Endothelial cell of umbilical vein (primary cell): Measurements from ENCODE around the gene PRR16.

ENCODE experiments used
- MYC ChIP-seq: IDR thresholded peaks from one replicate; pipeline ENCODE4 v1.6.1; 2011; ENCODE audit warnings: mild to moderate bottlenecking, low read depth, low read length
- POLR2AphosphoS5 ChIP-seq: IDR thresholded peaks from 2 replicates; pipeline ENCODE4 v1.6.1; 2012; ENCODE audit warnings: low read depth, mild to moderate bottlenecking, control low read depth, low read length, moderate library complexity; ENCODE audit not compliant: insufficient read depth
- TF ChIP-seq, protein P1 (sequence below), 2 donors: IDR thresholded peaks; 1 replicate in 1 of 2; 2 replicates in 1 of 2; pipeline ENCODE4 v1.5.1; 2011; ENCODE audit warnings: low read length in 2 of 2, mild to moderate bottlenecking in 2 of 2, moderate library complexity in 2 of 2, control low read depth in 1 of 2, inconsistent platforms in 1 of 2, low read depth in 1 of 2; ENCODE audit not compliant: insufficient read depth in 1 of 2; ENCODE audit errors: extremely low read depth in 1 of 2

DNA sequence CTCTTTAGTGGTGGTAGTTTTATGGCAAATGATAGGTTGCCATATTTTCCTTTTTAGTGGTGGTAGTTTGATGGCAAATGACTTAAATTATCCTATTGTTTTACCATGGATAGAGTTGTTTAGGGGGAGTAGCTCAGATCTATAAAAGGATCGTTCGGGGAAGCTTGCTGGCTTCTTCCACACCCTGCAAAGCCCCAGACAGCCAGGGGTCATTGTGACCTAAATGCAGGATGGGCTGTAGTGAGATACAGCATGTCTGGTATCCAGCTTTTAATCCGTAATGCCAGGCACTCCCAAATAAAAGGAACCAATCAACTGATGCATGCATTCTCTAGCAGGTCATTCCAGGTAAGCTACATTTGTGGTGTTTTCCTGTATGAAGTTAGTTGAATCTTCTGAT, 67.1 kb downstream of the PRR16 start:
- TF ChIP-seq, protein P1, sequence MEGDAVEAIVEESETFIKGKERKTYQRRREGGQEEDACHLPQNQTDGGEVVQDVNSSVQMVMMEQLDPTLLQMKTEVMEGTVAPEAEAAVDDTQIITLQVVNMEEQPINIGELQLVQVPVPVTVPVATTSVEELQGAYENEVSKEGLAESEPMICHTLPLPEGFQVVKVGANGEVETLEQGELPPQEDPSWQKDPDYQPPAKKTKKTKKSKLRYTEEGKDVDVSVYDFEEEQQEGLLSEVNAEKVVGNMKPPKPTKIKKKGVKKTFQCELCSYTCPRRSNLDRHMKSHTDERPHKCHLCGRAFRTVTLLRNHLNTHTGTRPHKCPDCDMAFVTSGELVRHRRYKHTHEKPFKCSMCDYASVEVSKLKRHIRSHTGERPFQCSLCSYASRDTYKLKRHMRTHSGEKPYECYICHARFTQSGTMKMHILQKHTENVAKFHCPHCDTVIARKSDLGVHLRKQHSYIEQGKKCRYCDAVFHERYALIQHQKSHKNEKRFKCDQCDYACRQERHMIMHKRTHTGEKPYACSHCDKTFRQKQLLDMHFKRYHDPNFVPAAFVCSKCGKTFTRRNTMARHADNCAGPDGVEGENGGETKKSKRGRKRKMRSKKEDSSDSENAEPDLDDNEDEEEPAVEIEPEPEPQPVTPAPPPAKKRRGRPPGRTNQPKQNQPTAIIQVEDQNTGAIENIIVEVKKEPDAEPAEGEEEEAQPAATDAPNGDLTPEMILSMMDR (IDR thresholded peaks at IDR 0.05; ENCODE audit: extremely low read depth in 1 of 2, insufficient read depth in 1 of 2, low read depth in 1 of 2, low read length in 2 of 2) = no peak
- no peak for TF ChIP-seq MYC
- TF ChIP-seq POLR2AphosphoS5 = no peak
